K562 (cell line): ENCODE measurements around the gene LEPR. TPM values are rescaled to one million over a fixed set of nuclear protein-coding genes. Genes with fewer than 3 reads are reported as not detected.

Experiments used
- ARNT ChIP-seq, 2 experiments: fragments of 450-650 bp; IDR thresholded peaks; 2 replicates each; pipeline ENCODE4 v1.6.1; 2016; ENCODE audit warnings: mild to moderate bottlenecking in 1 of 2
- CTCF ChIP-seq, 3 experiments: IDR thresholded peaks in 2 of 3; conservative IDR thresholded peaks in 1 of 3; 2 replicates each; pipeline ENCODE4 v1.5.1; 2011 to 2012; ENCODE audit warnings: low read length in 3 of 3, mild to moderate bottlenecking in 3 of 3, control low read depth in 2 of 3, improper control_type of control experiment in 1 of 3, inconsistent platforms in 1 of 3, low read depth in 1 of 3, mixed read lengths in 1 of 3, moderate library complexity in 1 of 3; ENCODE audit not compliant: insufficient read depth in 2 of 3
- EWSR1 ChIP-seq: fragments of 450-650 bp; IDR thresholded peaks from 2 replicates; pipeline ENCODE4 v1.6.1; 2018; ENCODE audit warnings: borderline replicate concordance, mild to moderate bottlenecking, low read depth, moderate library complexity; ENCODE audit not compliant: partially characterized antibody
- FOXP4 ChIP-seq: sonication (generic); formaldehyde crosslinking; IDR thresholded peaks from 2 replicates; pipeline ENCODE4 v1.8.0; 2022; ENCODE audit warnings: mild to moderate bottlenecking, missing genetic modification reagents, borderline replicate concordance
- GTF3C2 ChIP-seq: IDR thresholded peaks from 3 replicates; pipeline ENCODE4 v1.6.1; 2011; ENCODE audit warnings: borderline replicate concordance, mild to moderate bottlenecking, moderate library complexity; ENCODE audit not compliant: insufficient read length; ENCODE audit errors: extremely low read depth
- NCOA4 ChIP-seq: fragments of 450-650 bp; IDR thresholded peaks from 2 replicates; pipeline ENCODE4 v1.6.1; 2018; ENCODE audit warnings: mild to moderate bottlenecking; ENCODE audit not compliant: partially characterized antibody
- U2AF1 ChIP-seq: fragments of 200-400 bp; formaldehyde crosslinking; optimal IDR thresholded peaks from 2 replicates; pipeline ENCODE3; 2017; ENCODE audit warnings: mild to moderate bottlenecking, low read depth, low read length, moderate library complexity
- YY1 ChIP-seq, 3 experiments: IDR thresholded peaks; 2 replicates each; pipeline ENCODE4 v1.6.1; 2011; ENCODE audit warnings: low read length in 2 of 3, mild to moderate bottlenecking in 2 of 3, moderate library complexity in 2 of 3, borderline replicate concordance in 1 of 3, control low read depth in 1 of 3, low read depth in 1 of 3; ENCODE audit not compliant: insufficient read depth in 3 of 3, insufficient replicate concordance in 2 of 3, control insufficient read depth in 1 of 3, insufficient read length in 1 of 3; ENCODE audit errors: extremely low read depth in 1 of 3
- ZBTB11 ChIP-seq, 3 experiments: fragments of 200-800 bp in 1 of 3; fragments of 250-450 bp in 1 of 3; fragments of 450-650 bp in 1 of 3; sonication (Bioruptor Pico) in 1 of 3; sonication (Bioruptor generic) in 1 of 3; formaldehyde crosslinking in 1 of 3; IDR thresholded peaks; 2 replicates each; pipeline versions ENCODE4 v1.6.1 to v1.8.0; 2016 to 2022; ENCODE audit warnings: mild to moderate bottlenecking in 2 of 3, missing genetic modification characterization in 2 of 3, missing compliant biosample characterization in 1 of 3, moderate library complexity in 1 of 3
- ZNF232 ChIP-seq: sonication (generic); formaldehyde crosslinking; IDR thresholded peaks from 2 replicates; pipeline ENCODE4 v1.8.0; 2022; ENCODE audit warnings: mild to moderate bottlenecking, missing genetic modification reagents
- ZNF316 ChIP-seq: fragments of 450-650 bp; IDR thresholded peaks from 2 replicates; pipeline ENCODE4 v1.6.1; 2016
- ZNF57 ChIP-seq: fragments of 450-650 bp; formaldehyde crosslinking; IDR thresholded peaks from 2 replicates; pipeline ENCODE4 v1.4.0; 2020; ENCODE audit warnings: mild to moderate bottlenecking, moderate library complexity
- ZNF584 ChIP-seq: fragments of 200-800 bp; sonication (Bioruptor generic); IDR thresholded peaks from 2 replicates; pipeline ENCODE4 v1.6.1; 2016; ENCODE audit warnings: low read depth, mild to moderate bottlenecking, missing genetic modification characterization, missing compliant biosample characterization
- ZNF707 ChIP-seq: fragments of 250-450 bp; sonication (Bioruptor Pico); conservative IDR thresholded peaks from 2 replicates; pipeline ENCODE4 v1.8.0; 2022; ENCODE audit warnings: inconsistent platforms, mild to moderate bottlenecking, moderate library complexity
- ZNF79 ChIP-seq: fragments of 250-450 bp; sonication (Bioruptor Pico); IDR thresholded peaks from 2 replicates; pipeline ENCODE4 v1.4.0; 2020; ENCODE audit warnings: low read depth, mild to moderate bottlenecking, moderate library complexity
- polyA plus RNA-seq, 8 experiments: library from polyadenylated mRNA; depleted of rRNA in 4 of 8; stranded (reverse) in 5 of 8; unstranded in 3 of 8; fragments of >200 nt; fragmentation: Nextera tagmentation in 2 of 8; fragmentation: Illumina TruSeq in 1 of 8; extraction: Ambion mirVana in 2 of 8; extraction: Trizol in 1 of 8; gene quantifications; 2 replicates each; pipeline versions ENCODE4 v1.2.1 to v1.2.3, GENCODE V29; 2011 to 2014; ENCODE audit warnings: inconsistent platforms in 1 of 8, missing spikeins in 1 of 8
- total RNA-seq, 7 experiments: library from RNA; depleted of rRNA in 6 of 7; stranded (reverse); fragments of >200 nt in 6 of 7; fragmentation: Illumina TruSeq in 2 of 7; extraction: Trizol in 2 of 7; gene quantifications; 2 replicates each; pipeline versions ENCODE4 v1.2.1 to v1.2.3, GENCODE V29; 2011 to 2021; ENCODE audit warnings: low replicate concordance in 1 of 7

The LEPR gene
- total and polyA plus RNA-seq, 9 of the 15 experiments (the other 6 are each of a cell fraction or from before 2014, with no cell fraction given) = 12.2 to 111 (median 43.1) TPM

GRCh38 chr1:65431111-65431705 lies 10.7 kb downstream of the LEPR start (continued):
- TF ChIP-seq CTCF (IDR thresholded peaks at IDR 0.05 in 2 of 3, conservative IDR thresholded peaks at IDR 0.05 in 1 of 3; ENCODE audit: insufficient read depth in 2 of 3, low read depth in 1 of 3, low read length in 3 of 3) (peak; percentile 43 to 70 (median 50); a peak in 4 of 6 replicates), ZNF57 (CRISPR knock-in tag) (no peak), ZNF584 (CRISPR knock-in tag) (no peak), U2AF1 (no peak), YY1 (IDR thresholded peaks at IDR 0.05; ENCODE audit: borderline replicate concordance in 1 of 3, control insufficient read depth in 1 of 3, extremely low read depth in 1 of 3, insufficient read depth in 3 of 3, insufficient read length in 1 of 3, insufficient replicate concordance in 2 of 3, low read depth in 1 of 3, low read length in 2 of 3) (no peak), NCOA4 (no peak), ZNF316 (no peak), ZBTB11 (CRISPR knock-in tag; IDR thresholded peaks at IDR 0.05) (no peak), ZNF232 (CRISPR knock-in tag) (no peak), ARNT (IDR thresholded peaks at IDR 0.05) (0 out of 4 replicates have a peak, but pooled peaks of 1 of the 2 experiments have one; percentile 33), GTF3C2 (no peak), ZNF707 (CRISPR knock-in tag) (no peak), ZNF79 (CRISPR knock-in tag) (no peak), EWSR1 (no peak), FOXP4 (CRISPR knock-in tag) (no peak)
